Activated T-cell treated with anti-CD3 and anti-CD28 coated beads for 48 hours (primary cell): ENCODE measurements around the gene PRKN.

Experiments
- DNase-seq: peaks from one replicate; pipeline ENCODE4 v3.0.0-alpha.2; 2020; ENCODE audit warnings: low read depth

The PRKN gene

GRCh38 chr6:161303628-161304340 is 1423.8 kb downstream of the PRKN start:
- DNase-seq, result no peak

- DNase-seq, result no peak
Observed at GRCh38 chr6:161302949-161303348, 1424.6 kb downstream of the PRKN start.

- no peak for DNase-seq
Observed at GRCh38 chr6:161301338-161301737, 1426.2 kb downstream of the PRKN start.

- no peak for DNase-seq
Observed at GRCh38 chr6:161300823-161301222, 1426.7 kb downstream of the PRKN start.

- DNase-seq, result no peak
Observed at GRCh38 chr6:161299726-161300125, 1427.8 kb downstream of the PRKN start.
